GM12864 (cell line): ENCODE measurements around the gene RGS11.
"Not testable (repeated sequence)": the region's sequence is repeated elsewhere in the genome, so short reads cannot be mapped to it uniquely, and the experiment has no call there.

Experiments used
- DNase-seq: peaks from one replicate; pipeline ENCODE4 v3.0.0-alpha.2; 2011; ENCODE audit warnings: low read depth
- H3K4me3 ChIP-seq: 2 replicates; pipeline ENCODE4 v1.5.1; 2011; ENCODE audit warnings: mild to moderate bottlenecking, low read depth, low read length, control low read depth
- CTCF ChIP-seq: IDR thresholded peaks from 2 replicates; pipeline ENCODE4 v1.5.1; 2011; ENCODE audit warnings: low read depth, mild to moderate bottlenecking, moderate library complexity, low read length, control low read depth, inconsistent platforms; ENCODE audit errors: missing control alignments

The RGS11 gene

GRCh38 chr16:263182-263774 lies 12.5 kb downstream of the RGS11 start:
- no peak for DNase-seq
- TF ChIP-seq CTCF: no peak
- no peak overlapping the region for H3K4me3 ChIP-seq

DNA sequence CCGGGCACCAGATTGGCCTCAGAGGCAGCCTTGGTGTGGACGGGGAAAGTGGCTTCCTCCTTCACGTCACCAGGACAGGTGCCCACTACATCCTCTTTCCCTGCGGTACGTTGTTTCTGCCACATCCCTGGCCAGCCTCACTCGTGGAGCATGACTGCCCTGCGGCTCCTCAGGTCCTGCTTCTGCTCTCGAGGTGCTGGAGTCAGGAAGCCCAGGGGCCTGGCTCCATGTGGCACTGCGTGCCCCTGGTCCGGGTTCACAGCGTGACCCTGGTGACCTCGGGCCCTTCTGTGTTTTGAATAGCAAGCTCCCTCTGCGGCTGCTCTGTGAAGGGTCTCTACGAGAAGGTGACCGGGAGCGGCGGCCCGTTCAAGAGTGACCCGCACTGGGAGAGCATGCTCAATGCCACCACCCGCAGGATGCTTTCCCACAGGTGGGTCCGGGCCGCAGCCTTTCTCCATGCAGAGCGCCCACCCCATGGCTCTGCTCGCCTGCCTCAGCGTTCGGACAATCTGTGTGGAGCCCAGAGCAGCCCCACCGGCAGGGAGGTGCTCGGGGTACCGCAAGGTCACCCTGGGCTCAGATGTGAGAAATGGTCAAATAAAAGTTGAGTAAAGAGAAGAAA lies 13.5 kb downstream of the RGS11 start:
- no peak for TF ChIP-seq CTCF
- H3K4me3 ChIP-seq: no peak overlapping the region
- no peak for DNase-seq

- TF ChIP-seq CTCF: no peak
- no peak overlapping the region for H3K4me3 ChIP-seq
- no peak for DNase-seq
Observed at GRCh38 chr16:261031-261691, 14.6 kb downstream of the RGS11 start.

DNA sequence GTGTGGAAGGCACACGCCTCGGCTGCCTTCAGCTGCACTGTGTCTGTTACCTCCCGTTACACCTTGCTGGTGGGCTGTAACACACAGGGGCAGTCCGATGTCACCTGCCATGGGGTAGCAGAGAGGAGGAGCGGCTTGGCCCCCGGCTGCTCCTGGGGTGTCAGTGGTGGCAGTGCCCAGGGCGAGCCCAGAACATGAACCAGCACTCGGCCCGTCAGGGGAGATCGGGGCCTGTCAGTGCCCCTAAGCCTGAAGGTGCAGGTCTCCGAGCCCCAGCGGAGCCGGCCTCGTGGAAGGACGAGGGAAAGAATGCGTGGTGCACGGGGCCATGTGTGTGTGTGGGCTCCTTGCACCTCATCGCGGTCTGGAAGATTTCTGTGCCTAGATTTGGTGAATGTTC lies 15.4 kb downstream of the RGS11 start:
- no peak overlapping the region for H3K4me3 ChIP-seq
- TF ChIP-seq CTCF: no peak
- DNase-seq: no peak

GRCh38 chr16:259814-260253 lies 15.9 kb downstream of the RGS11 start:
- no peak for DNase-seq
- no peak overlapping the region for H3K4me3 ChIP-seq
- no peak for TF ChIP-seq CTCF

DNA sequence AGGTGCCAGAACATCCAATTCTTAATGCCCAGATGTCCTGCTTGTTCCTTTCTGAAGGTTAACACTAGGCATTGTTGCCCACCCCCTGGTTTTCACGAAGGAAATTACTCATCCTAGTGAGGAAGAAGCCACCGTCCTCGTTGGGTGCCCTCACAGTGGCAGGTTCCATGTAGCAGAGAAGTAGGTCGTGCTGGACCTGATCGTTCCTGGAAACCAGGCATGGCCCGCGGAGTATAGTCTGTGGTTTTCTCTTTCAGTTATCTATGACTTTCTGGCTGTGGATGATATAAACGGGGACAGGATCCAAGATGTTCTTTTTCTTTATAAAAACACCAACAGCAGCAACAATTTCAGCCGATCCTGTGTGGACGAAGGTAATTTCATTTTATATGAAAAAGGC lies 16.5 kb downstream of the RGS11 start:
- no peak overlapping the region for H3K4me3 ChIP-seq
- no peak for TF ChIP-seq CTCF
- DNase-seq: no peak

DNA sequence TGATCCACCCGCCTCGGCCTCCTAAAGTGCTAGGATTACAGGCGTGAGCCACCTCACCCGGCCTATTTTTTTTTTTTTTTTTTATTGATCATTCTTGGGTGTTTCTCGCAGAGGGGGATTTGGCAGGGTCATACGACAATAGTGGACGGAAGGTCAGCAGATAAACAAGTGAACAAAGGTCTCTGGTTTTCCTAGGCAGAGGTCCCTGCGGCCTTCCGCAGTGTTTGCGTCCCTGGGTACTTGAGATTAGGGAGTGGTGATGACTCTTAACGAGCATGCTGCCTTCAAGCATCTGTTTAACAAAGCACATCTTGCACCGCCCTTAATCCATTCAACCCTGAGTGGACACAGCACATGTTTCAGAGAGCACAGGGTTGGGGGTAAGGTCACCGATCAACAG lies 17.7 kb downstream of the RGS11 start:
- DNase-seq, H3K4me3 ChIP-seq: not testable (repeated sequence)
